Ectodermal cell (in vitro differentiated cells): ENCODE data around the gene ELMOD3.
"Not testable (repeated sequence)": the region's sequence is repeated elsewhere in the genome, so short reads cannot be mapped to it uniquely, and the experiment has no call there.

Experiments
- H3K27ac ChIP-seq: 2 replicates; pipeline ENCODE4 v1.7.0; 2013; ENCODE audit warnings: mild to moderate bottlenecking, low read depth, low read length; ENCODE audit not compliant: insufficient read depth, poor library complexity, severe bottlenecking
- H3K27me3 ChIP-seq: 2 replicates; pipeline ENCODE4 v1.7.0; 2013; ENCODE audit warnings: mild to moderate bottlenecking, low read length; ENCODE audit not compliant: insufficient read depth, control insufficient read depth, poor library complexity, severe bottlenecking
- H3K36me3 ChIP-seq: one replicate; pipeline ENCODE4 v1.7.0; 2013; ENCODE audit warnings: low read length; ENCODE audit not compliant: control insufficient read depth, insufficient read depth
- H3K4me1 ChIP-seq: one replicate; pipeline ENCODE4 v1.7.0; 2013; ENCODE audit warnings: low read length; ENCODE audit not compliant: control insufficient read depth, insufficient read depth
- H3K4me3 ChIP-seq: 2 replicates; pipeline ENCODE4 v1.7.0; 2013; ENCODE audit warnings: low read depth, low read length, control low read depth; ENCODE audit not compliant: insufficient read depth
- H3K9me3 ChIP-seq: 2 replicates; pipeline ENCODE4 v1.7.0; 2013; ENCODE audit warnings: mild to moderate bottlenecking, low read length, moderate library complexity; ENCODE audit not compliant: control insufficient read depth
- WGBS, 2 experiments: methylation state at CpG; one replicate each; pipeline ENCODE4 v1.1.7; 2013; ENCODE audit warnings: missing lambda C conversion rate in 2 of 2; 5-methylcytosine and 5-hydroxymethylcytosine counted together

ELMOD3 gene

GRCh38 chr2:85329181-85329651, 25.4 kb upstream of the ELMOD3 start:
- Histone ChIP-seq H3K4me3 (no peak overlapping the region), H3K27me3 (no peaks in the 10 kb centered on the region), H3K36me3 (peaks cover 6% of the 10 kb centered on the region), H3K9me3 (no peaks in the 10 kb centered on the region), H3K27ac (no peak overlapping the region), H3K4me1 (no peaks in the 10 kb centered on the region)

GRCh38 chr2:85329701-85330100, 24.9 kb upstream of the ELMOD3 start:
- 90 to 96% methylated on average over 3 of the region's 3 CpGs for WGBS, 2 experiments
- H3K4me3 ChIP-seq, H3K9me3 ChIP-seq, H3K27ac ChIP-seq, H3K27me3 ChIP-seq, H3K4me1 ChIP-seq, H3K36me3 ChIP-seq: not testable (repeated sequence)

GRCh38 chr2:85330839-85331636, 23.5 kb upstream of the ELMOD3 start:
- H3K9me3 ChIP-seq = no peaks in the 10 kb centered on the region
- H3K36me3 ChIP-seq = no peaks in the 10 kb centered on the region
- no peak overlapping the region for H3K4me3 ChIP-seq
- H3K27ac ChIP-seq = no peak overlapping the region
- 79 to 83% methylated on average over 13 of the region's 13 CpGs for WGBS, 2 experiments
- H3K27me3 ChIP-seq = no peaks in the 10 kb centered on the region
- H3K4me1 ChIP-seq = no peaks in the 10 kb centered on the region

- H3K4me3 ChIP-seq, H3K27ac ChIP-seq, H3K36me3 ChIP-seq, H3K4me1 ChIP-seq, H3K27me3 ChIP-seq, H3K9me3 ChIP-seq: not testable (repeated sequence)
- 93 to 97% methylated on average over 3 of the region's 4 CpGs for WGBS, 2 experiments
These were observed 20.7 kb upstream of the ELMOD3 start for GRCh38 chr2:85333877-85334276.

- WGBS, 2 experiments = 49 to 50% methylated on average over 2 of the region's 2 CpGs
These were observed 19.6 kb upstream of the ELMOD3 start for GRCh38 chr2:85334928-85335327.

GRCh38 chr2:85340034-85340892, 14.3 kb upstream of the ELMOD3 start:
- no peaks in the 10 kb centered on the region for H3K4me1 ChIP-seq
- H3K9me3 ChIP-seq = no peaks in the 10 kb centered on the region
- 80 to 84% methylated on average over 13 of the region's 13 CpGs for WGBS, 2 experiments
- H3K36me3 ChIP-seq = no peaks in the 10 kb centered on the region
- no peaks in the 10 kb centered on the region for H3K27me3 ChIP-seq
- H3K27ac ChIP-seq = no peak overlapping the region
- H3K4me3 ChIP-seq = no peak overlapping the region

More at GRCh38 chr2:85334928-85335327, 19.6 kb upstream of the ELMOD3 start:
- no peak overlapping the region for H3K4me3 ChIP-seq
- H3K9me3 ChIP-seq = no peaks in the 10 kb centered on the region
- H3K27ac ChIP-seq = no peak overlapping the region
- no peaks in the 10 kb centered on the region for H3K36me3 ChIP-seq
- H3K27me3 ChIP-seq = no peaks in the 10 kb centered on the region
- H3K4me1 ChIP-seq = no peaks in the 10 kb centered on the region

- H3K9me3 ChIP-seq = no peaks in the 10 kb centered on the region
- no peaks in the 10 kb centered on the region for H3K36me3 ChIP-seq
- H3K4me1 ChIP-seq = no peaks in the 10 kb centered on the region
- no peaks in the 10 kb centered on the region for H3K27me3 ChIP-seq
- WGBS, 2 experiments = 94 to 96% methylated on average over 29 of the region's 30 CpGs
- no peak overlapping the region for H3K27ac ChIP-seq
- no peak overlapping the region for H3K4me3 ChIP-seq
These were observed 13.1 kb upstream of the ELMOD3 start for GRCh38 chr2:85341269-85342029.

- H3K27ac ChIP-seq = no peak overlapping the region
- H3K4me3 ChIP-seq = no peak overlapping the region
- no peaks in the 10 kb centered on the region for H3K9me3 ChIP-seq
- H3K27me3 ChIP-seq = no peaks in the 10 kb centered on the region
- no peaks in the 10 kb centered on the region for H3K36me3 ChIP-seq
- H3K4me1 ChIP-seq = no peaks in the 10 kb centered on the region
- WGBS, 2 experiments = 81 to 84% methylated on average over 3 of the region's 3 CpGs
These were observed 12.4 kb upstream of the ELMOD3 start for GRCh38 chr2:85342156-85342555.

GRCh38 chr2:85343207-85343895, 11.2 kb upstream of the ELMOD3 start:
- H3K27ac ChIP-seq, H3K9me3 ChIP-seq, H3K4me3 ChIP-seq, H3K4me1 ChIP-seq, H3K27me3 ChIP-seq, H3K36me3 ChIP-seq: not testable (repeated sequence)
- 94 to 95% methylated on average over 10 of the region's 10 CpGs for WGBS, 2 experiments
